Stomach (tissue), 4 donors: ENCODE measurements around the gene TMIGD1.

ENCODE experiments used
- CTCF ChIP-seq, 7 experiments: fragments of 450-650 bp in 4 of 7; fragments of 200-600 bp in 3 of 7; sonication (generic) in 3 of 7; IDR thresholded peaks; one replicate each; pipeline ENCODE4 v1.5.1; 2016 to 2019; ENCODE audit warnings: antibody characterized with exemption in 7 of 7, control low read depth in 2 of 7, mild to moderate bottlenecking in 1 of 7
- EP300 ChIP-seq: sonication (generic); formaldehyde crosslinking; IDR thresholded peaks from one replicate; pipeline ENCODE4 v1.6.1; 2017; ENCODE audit warnings: antibody characterized with exemption

- TF ChIP-seq EP300: no peak
- no peak for TF ChIP-seq CTCF (IDR thresholded peaks at IDR 0.05)
Measured at GRCh38 chr17:30340801-30341356, 7.0 kb upstream of the TMIGD1 start.
